ENCODE measurements around the gene GOLPH3L.

DNA sequence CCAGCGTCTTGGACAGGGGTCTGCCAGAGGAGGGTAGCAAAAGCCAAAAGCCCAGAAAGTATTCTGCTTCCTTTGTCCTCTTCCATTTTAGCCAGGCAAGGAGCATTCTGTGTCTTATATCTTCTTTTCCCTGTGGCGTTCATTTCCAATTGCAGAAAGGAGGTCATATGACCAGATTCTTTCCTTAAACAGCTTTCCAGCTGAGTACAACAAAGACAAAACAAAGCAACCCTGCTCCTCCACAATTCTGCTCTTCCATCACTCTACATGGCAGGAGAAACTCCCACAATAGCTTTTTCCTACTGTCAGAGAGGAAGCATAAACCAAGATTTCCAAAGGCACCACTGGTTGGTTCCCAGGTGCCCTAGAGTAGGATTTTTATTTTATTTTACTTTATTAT, 87.2 kb downstream of the GOLPH3L start:
- TF ChIP-seq ZNF132 (tag by site-specific recombination; IDR thresholded peaks at IDR 0.05; ENCODE audit: borderline replicate concordance) (no peak), CTCF (tag by site-specific recombination; IDR thresholded peaks at IDR 0.05) (no peak), ZNF596 (tag by site-specific recombination; IDR thresholded peaks at IDR 0.05) (no peak), ZNF121 (tag by site-specific recombination; IDR thresholded peaks at IDR 0.05) (no peak), PRDM4 (tag by site-specific recombination; IDR thresholded peaks at IDR 0.05) (no peak), ZNF202 (tag by site-specific recombination; IDR thresholded peaks at IDR 0.05; ENCODE audit: borderline replicate concordance) (no peak), SP2 (tag by site-specific recombination; IDR thresholded peaks at IDR 0.05) (no peak), ZNF174 (tag by site-specific recombination; IDR thresholded peaks at IDR 0.05) (no peak), ZBTB48 (tag by site-specific recombination; IDR thresholded peaks at IDR 0.05) (no peak), ZNF629 (tag by site-specific recombination; IDR thresholded peaks at IDR 0.05) (no peak), PBX3 (CRISPR knock-in tag; IDR thresholded peaks at IDR 0.05) (no peak), ZNF600 (tag by site-specific recombination; IDR thresholded peaks at IDR 0.05) (no peak)
- TF ChIP-seq, protein P1, sequence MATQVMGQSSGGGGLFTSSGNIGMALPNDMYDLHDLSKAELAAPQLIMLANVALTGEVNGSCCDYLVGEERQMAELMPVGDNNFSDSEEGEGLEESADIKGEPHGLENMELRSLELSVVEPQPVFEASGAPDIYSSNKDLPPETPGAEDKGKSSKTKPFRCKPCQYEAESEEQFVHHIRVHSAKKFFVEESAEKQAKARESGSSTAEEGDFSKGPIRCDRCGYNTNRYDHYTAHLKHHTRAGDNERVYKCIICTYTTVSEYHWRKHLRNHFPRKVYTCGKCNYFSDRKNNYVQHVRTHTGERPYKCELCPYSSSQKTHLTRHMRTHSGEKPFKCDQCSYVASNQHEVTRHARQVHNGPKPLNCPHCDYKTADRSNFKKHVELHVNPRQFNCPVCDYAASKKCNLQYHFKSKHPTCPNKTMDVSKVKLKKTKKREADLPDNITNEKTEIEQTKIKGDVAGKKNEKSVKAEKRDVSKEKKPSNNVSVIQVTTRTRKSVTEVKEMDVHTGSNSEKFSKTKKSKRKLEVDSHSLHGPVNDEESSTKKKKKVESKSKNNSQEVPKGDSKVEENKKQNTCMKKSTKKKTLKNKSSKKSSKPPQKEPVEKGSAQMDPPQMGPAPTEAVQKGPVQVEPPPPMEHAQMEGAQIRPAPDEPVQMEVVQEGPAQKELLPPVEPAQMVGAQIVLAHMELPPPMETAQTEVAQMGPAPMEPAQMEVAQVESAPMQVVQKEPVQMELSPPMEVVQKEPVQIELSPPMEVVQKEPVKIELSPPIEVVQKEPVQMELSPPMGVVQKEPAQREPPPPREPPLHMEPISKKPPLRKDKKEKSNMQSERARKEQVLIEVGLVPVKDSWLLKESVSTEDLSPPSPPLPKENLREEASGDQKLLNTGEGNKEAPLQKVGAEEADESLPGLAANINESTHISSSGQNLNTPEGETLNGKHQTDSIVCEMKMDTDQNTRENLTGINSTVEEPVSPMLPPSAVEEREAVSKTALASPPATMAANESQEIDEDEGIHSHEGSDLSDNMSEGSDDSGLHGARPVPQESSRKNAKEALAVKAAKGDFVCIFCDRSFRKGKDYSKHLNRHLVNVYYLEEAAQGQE (tag by site-specific recombination; IDR thresholded peaks at IDR 0.05), result no peak
- TF ChIP-seq, protein P2, sequence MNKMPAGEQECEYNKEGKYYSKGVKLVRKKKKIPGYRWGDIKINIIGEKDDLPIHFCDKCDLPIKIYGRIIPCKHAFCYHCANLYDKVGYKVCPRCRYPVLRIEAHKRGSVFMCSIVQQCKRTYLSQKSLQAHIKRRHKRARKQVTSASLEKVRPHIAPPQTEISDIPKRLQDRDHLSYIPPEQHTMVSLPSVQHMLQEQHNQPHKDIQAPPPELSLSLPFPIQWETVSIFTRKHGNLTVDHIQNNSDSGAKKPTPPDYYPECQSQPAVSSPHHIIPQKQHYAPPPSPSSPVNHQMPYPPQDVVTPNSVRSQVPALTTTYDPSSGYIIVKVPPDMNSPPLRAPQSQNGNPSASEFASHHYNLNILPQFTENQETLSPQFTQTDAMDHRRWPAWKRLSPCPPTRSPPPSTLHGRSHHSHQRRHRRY (tag by site-specific recombination; IDR thresholded peaks at IDR 0.05), result no peak

Measured in HEK293 (cell line).